GM13977 (cell line): ENCODE results near the gene GGN.
A peak's percentile ranks its signal among the peaks of the same experiment; 100 is the strongest.

Experiments
- DNase-seq: peaks from one replicate; pipeline ENCODE4 v3.0.0; 2012; ENCODE audit warnings: low spot score
- in situ Hi-C: fragments of 300-500 bp; cut with MboI; formaldehyde crosslinking; loops from one replicate; pipeline ENCODE4 v1.12.0; 2022; ENCODE audit warnings: low sequenced_read_pairs, low pct_unique_long_range_greater_than_20kb, mixed read lengths, inconsistent platforms; ENCODE audit not compliant: unreplicated experiment
- TF ChIP-seq, protein P1 (sequence below): IDR thresholded peaks from 2 replicates; pipeline ENCODE4 v1.5.1; 2012; ENCODE audit warnings: mild to moderate bottlenecking, control low read depth; ENCODE audit not compliant: insufficient read depth; ENCODE audit errors: extremely low read depth, missing control alignments

The GGN gene

GRCh38 chr19:38402967-38403674 is 15.3 kb upstream of the GGN start, which contains the start of gene FAM98C:
FAM98C (plus strand) TSS chr19:38403093; CDS start chr19:38403154, 61 bp downstream.
- TF ChIP-seq, protein P1, sequence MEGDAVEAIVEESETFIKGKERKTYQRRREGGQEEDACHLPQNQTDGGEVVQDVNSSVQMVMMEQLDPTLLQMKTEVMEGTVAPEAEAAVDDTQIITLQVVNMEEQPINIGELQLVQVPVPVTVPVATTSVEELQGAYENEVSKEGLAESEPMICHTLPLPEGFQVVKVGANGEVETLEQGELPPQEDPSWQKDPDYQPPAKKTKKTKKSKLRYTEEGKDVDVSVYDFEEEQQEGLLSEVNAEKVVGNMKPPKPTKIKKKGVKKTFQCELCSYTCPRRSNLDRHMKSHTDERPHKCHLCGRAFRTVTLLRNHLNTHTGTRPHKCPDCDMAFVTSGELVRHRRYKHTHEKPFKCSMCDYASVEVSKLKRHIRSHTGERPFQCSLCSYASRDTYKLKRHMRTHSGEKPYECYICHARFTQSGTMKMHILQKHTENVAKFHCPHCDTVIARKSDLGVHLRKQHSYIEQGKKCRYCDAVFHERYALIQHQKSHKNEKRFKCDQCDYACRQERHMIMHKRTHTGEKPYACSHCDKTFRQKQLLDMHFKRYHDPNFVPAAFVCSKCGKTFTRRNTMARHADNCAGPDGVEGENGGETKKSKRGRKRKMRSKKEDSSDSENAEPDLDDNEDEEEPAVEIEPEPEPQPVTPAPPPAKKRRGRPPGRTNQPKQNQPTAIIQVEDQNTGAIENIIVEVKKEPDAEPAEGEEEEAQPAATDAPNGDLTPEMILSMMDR, result peak; percentile 96
- DNase-seq, result peak; percentile 100
- in situ Hi-C loops, result loop anchor here (25.0 kb wide), 1 partner anchor 534 kb away; the partner anchor contains the start of genes MRPS12 and SARS2

- in situ Hi-C loops, result loop anchor here (25.0 kb wide), 1 partner anchor 535 kb away; the partner anchor contains the start of genes MRPS12 and SARS2
- DNase-seq, result no peak
- TF ChIP-seq, protein P1, result peak; percentile 13
These were observed 14.8 kb upstream of the GGN start for GRCh38 chr19:38402623-38402966.

- in situ Hi-C loops, result loop anchor here (25.0 kb wide), 1 partner anchor 536 kb away; the partner anchor contains the start of genes MRPS12 and SARS2
- DNase-seq, result no peak
- TF ChIP-seq, protein P1, result no peak
These were observed 13.3 kb upstream of the GGN start for GRCh38 chr19:38401148-38401547.

GRCh38 chr19:38400361-38400760 is 12.5 kb upstream of the GGN start:
- TF ChIP-seq, protein P1, result no peak
- in situ Hi-C loops, result loop anchor here (25.0 kb wide), 1 partner anchor 537 kb away; the partner anchor contains the start of genes MRPS12 and SARS2
- no peak for DNase-seq

DNA sequence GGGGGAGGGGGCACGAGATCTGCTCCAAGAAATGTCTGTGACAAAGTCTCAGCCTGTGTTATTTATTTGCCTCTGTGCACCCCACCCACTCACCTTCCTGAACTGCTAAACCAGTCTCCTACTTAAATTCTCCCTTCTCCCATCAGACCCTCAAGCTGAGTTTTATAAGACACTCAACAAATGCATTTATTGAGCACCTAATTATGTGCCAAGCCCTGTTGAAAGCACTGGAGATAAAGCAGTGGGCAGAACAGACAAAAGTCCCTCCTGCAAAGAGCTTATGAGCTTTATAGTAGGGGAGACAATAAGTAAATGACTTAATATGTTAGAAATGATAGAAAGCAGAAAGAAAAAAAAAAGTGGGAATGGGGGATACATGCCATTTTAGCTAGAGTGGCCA is 11.7 kb upstream of the GGN start:
- in situ Hi-C loops, result no loop called here
- DNase-seq, result no peak
- TF ChIP-seq, protein P1, result no peak

DNA sequence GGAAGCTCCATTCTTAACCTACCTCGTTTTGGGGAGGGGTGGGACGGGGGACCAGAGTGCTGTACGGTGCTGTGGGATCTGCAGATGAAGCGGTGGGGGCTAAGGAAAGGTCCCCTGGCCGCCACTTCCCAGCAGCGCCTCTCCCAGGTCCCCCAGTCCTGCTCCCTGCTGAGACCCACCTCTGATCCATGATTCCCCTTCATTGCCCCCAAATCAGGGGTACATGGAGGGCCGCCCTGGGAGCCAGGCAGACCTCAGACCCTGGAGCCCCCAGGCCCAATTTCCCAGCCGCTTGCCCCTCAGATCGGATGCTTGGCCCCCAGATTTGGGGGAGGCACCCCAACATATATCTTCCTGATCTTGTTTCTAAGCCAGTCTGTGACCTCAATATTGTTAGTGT is 11.2 kb upstream of the GGN start:
- TF ChIP-seq, protein P1, result no peak
- in situ Hi-C loops, result no loop called here
- no peak for DNase-seq
